GM12891 (cell line): ENCODE measurements around the gene MLXIP.

Source experiments
- POLR2A ChIP-seq: IDR thresholded peaks from 2 replicates; pipeline ENCODE4 v1.6.1; 2011; ENCODE audit warnings: low read depth, low read length, control low read depth
- POLR2AphosphoS5 ChIP-seq: IDR thresholded peaks from 2 replicates; pipeline ENCODE4 v1.6.1; 2011; ENCODE audit warnings: low read depth, low read length, control low read depth
- POU2F2 ChIP-seq: IDR thresholded peaks from 2 replicates; pipeline ENCODE4 v1.6.1; 2011; ENCODE audit warnings: low read depth, mild to moderate bottlenecking, control low read depth, low read length, moderate library complexity
- SPI1 ChIP-seq: IDR thresholded peaks from 2 replicates; pipeline ENCODE4 v1.6.1; 2011; ENCODE audit warnings: low read depth, low read length, control low read depth
- TAF1 ChIP-seq: IDR thresholded peaks from 2 replicates; pipeline ENCODE4 v1.6.1; 2011; ENCODE audit warnings: low read depth, low read length, control low read depth

DNA sequence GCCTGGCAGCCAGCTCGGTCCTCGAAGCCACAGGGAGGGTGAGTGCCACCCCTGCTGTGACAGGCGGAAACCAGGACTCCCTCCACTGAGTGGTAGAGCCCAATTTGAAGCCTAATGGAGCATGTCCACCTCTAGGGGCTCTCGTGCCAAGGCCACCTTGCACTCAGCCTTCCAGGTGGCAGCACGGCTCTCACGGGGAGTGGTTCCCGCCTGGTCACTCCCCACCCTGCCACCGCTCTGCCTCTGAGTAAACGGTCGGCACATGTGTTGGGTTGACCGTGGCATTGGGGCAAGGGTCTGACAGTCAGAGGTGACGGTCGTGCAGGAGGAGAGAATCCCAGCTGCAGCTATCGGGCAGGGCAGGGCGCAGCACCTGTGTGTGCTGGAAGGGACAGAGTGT is 60.7 kb downstream of the MLXIP start:
- no peak for TF ChIP-seq POLR2AphosphoS5
- no peak for TF ChIP-seq POLR2A
- no peak for TF ChIP-seq TAF1
- no peak for TF ChIP-seq SPI1
- TF ChIP-seq POU2F2: no peak
